Neural progenitor cell (in vitro differentiated cells): ENCODE results near the gene GNPTAB. TPM values are rescaled to one million over a fixed set of nuclear protein-coding genes. Genes with fewer than 3 reads are reported as not detected.

Source experiments
- DNase-seq: peaks from one replicate; pipeline ENCODE4 v3.0.0-alpha.2; 2016; ENCODE audit warnings: low spot score
- H2AFZ ChIP-seq: fragments of 200-600 bp; sonication (generic); replicated peaks from 2 replicates; pipeline ENCODE4 v1.6.1; 2016; ENCODE audit warnings: antibody characterized with exemption
- H3F3A ChIP-seq: fragments of 200-600 bp; sonication (generic); 2 replicates; pipeline ENCODE4 v1.6.1; 2016; ENCODE audit warnings: antibody characterized with exemption, low read depth
- H3K27ac ChIP-seq: fragments of 200-600 bp; sonication (generic); 2 replicates; pipeline ENCODE4 v1.5.1; 2016; ENCODE audit warnings: mild to moderate bottlenecking
- H3K27me3 ChIP-seq: fragments of 200-600 bp; sonication (generic); 2 replicates; pipeline ENCODE4 v1.6.1; 2016; ENCODE audit warnings: mild to moderate bottlenecking, moderate library complexity
- H3K36me3 ChIP-seq: fragments of 200-600 bp; sonication (generic); 2 replicates; pipeline ENCODE4 v1.5.1; 2016
- H3K4me1 ChIP-seq: fragments of 200-600 bp; sonication (generic); 2 replicates; pipeline ENCODE4 v1.6.1; 2016; ENCODE audit warnings: mixed run types
- H3K4me2 ChIP-seq: fragments of 200-600 bp; sonication (generic); 2 replicates; pipeline ENCODE4 v1.6.1; 2016
- H3K4me3 ChIP-seq: fragments of 200-600 bp; sonication (generic); 2 replicates; pipeline ENCODE4 v1.5.1; 2016
- H3K79me2 ChIP-seq: fragments of 200-600 bp; sonication (generic); 2 replicates; pipeline ENCODE4 v1.6.1; 2016; ENCODE audit warnings: low read depth
- H3K9ac ChIP-seq: fragments of 200-600 bp; sonication (generic); 2 replicates; pipeline ENCODE4 v1.6.1; 2016
- H3K9me3 ChIP-seq: fragments of 200-600 bp; sonication (generic); 2 replicates; pipeline ENCODE4 v1.5.1; 2016; ENCODE audit warnings: low read depth
- H4K20me1 ChIP-seq: fragments of 200-600 bp; sonication (generic); 2 replicates; pipeline ENCODE4 v1.6.1; 2016; ENCODE audit warnings: low read depth
- H3K27ac Mint-ChIP-seq: 3 replicates; pipeline ENCODE4 v1.8.0; 2021; ENCODE audit warnings: mixed read lengths
- H3K27me3 Mint-ChIP-seq: 2 replicates; pipeline ENCODE4 v1.8.0; 2022; ENCODE audit warnings: low read depth, mild to moderate bottlenecking, inconsistent platforms, moderate library complexity, mixed read lengths; ENCODE audit not compliant: insufficient read depth
- H3K36me3 Mint-ChIP-seq: 3 replicates; pipeline ENCODE4 v1.8.0; 2021; ENCODE audit warnings: mixed read lengths
- H3K4me1 Mint-ChIP-seq: 3 replicates; pipeline ENCODE4 v1.8.0; 2021; ENCODE audit warnings: mixed read lengths
- H3K4me3 Mint-ChIP-seq: 3 replicates; pipeline ENCODE4 v1.8.0; 2021; ENCODE audit warnings: mild to moderate bottlenecking, moderate library complexity, mixed read lengths
- H3K9me3 Mint-ChIP-seq: 3 replicates; pipeline ENCODE4 v1.8.0; 2020; ENCODE audit warnings: mixed read lengths
- CTCF ChIP-seq: fragments of 200-600 bp; sonication (generic); IDR thresholded peaks from 2 replicates; pipeline ENCODE4 v1.5.1; 2017; ENCODE audit warnings: antibody characterized with exemption, mild to moderate bottlenecking
- EZH2 ChIP-seq: fragments of 200-600 bp; sonication (generic); IDR thresholded peaks from 2 replicates; pipeline ENCODE4 v1.6.1; 2017; ENCODE audit warnings: antibody characterized with exemption, mild to moderate bottlenecking, moderate library complexity
- EZH2phosphoT487 ChIP-seq: fragments of 200-600 bp; sonication (generic); IDR thresholded peaks from 2 replicates; pipeline ENCODE4 v1.6.1; 2017; ENCODE audit warnings: antibody characterized with exemption
- total RNA-seq: library from RNA; depleted of rRNA; stranded (reverse); fragments of >200 nt; gene quantifications from 2 replicates; pipeline ENCODE4 v1.2.3, GENCODE V29; 2015; ENCODE audit warnings: low replicate concordance

The GNPTAB gene
- total RNA-seq, 1 donor from 2014 or later = 24.0 TPM

- Histone ChIP-seq H3K4me2 (no peak overlapping the region), H3K79me2 (no peaks in the 10 kb centered on the region), H3K9ac (no peak overlapping the region), H2AFZ (no peak overlapping the region), H3K27ac (no peak overlapping the region), H3K9me3 (no peaks in the 10 kb centered on the region), H3K4me1 (no peaks in the 10 kb centered on the region), H3F3A (no peaks in the 10 kb centered on the region), H4K20me1 (no peaks in the 10 kb centered on the region), H3K27me3 (no peaks in the 10 kb centered on the region), H3K36me3 (no peaks in the 10 kb centered on the region), H3K4me3 (no peak overlapping the region)
- Mint-ChIP-seq H3K4me1 (no peaks in the 10 kb centered on the region), H3K27me3 (no peaks in the 10 kb centered on the region), H3K36me3 (peaks cover 2% of the 10 kb centered on the region), H3K9me3 (no peaks in the 10 kb centered on the region), H3K27ac (no peak overlapping the region), H3K4me3 (no peak overlapping the region)
- TF ChIP-seq EZH2 (no peak), CTCF (no peak), EZH2phosphoT487 (no peak)
- DNase-seq = peak; percentile 4
Observed at GRCh38 chr12:101743724-101744472, 86.9 kb downstream of the GNPTAB start.

GRCh38 chr12:101743242-101743641 is 87.5 kb downstream of the GNPTAB start:
- Histone ChIP-seq H4K20me1 (no peaks in the 10 kb centered on the region), H3K27me3 (no peaks in the 10 kb centered on the region), H2AFZ (no peak overlapping the region), H3F3A (no peaks in the 10 kb centered on the region), H3K9me3 (no peaks in the 10 kb centered on the region), H3K4me1 (no peaks in the 10 kb centered on the region), H3K79me2 (no peaks in the 10 kb centered on the region), H3K36me3 (no peaks in the 10 kb centered on the region), H3K4me3 (no peak overlapping the region), H3K4me2 (no peak overlapping the region), H3K27ac (no peak overlapping the region), H3K9ac (no peak overlapping the region)
- TF ChIP-seq EZH2 (no peak), CTCF (no peak), EZH2phosphoT487 (no peak)
- Mint-ChIP-seq H3K9me3 (no peaks in the 10 kb centered on the region), H3K27me3 (no peaks in the 10 kb centered on the region), H3K36me3 (peaks cover 4% of the 10 kb centered on the region), H3K27ac (no peak overlapping the region), H3K4me1 (no peaks in the 10 kb centered on the region), H3K4me3 (no peak overlapping the region)
- no peak for DNase-seq

DNA sequence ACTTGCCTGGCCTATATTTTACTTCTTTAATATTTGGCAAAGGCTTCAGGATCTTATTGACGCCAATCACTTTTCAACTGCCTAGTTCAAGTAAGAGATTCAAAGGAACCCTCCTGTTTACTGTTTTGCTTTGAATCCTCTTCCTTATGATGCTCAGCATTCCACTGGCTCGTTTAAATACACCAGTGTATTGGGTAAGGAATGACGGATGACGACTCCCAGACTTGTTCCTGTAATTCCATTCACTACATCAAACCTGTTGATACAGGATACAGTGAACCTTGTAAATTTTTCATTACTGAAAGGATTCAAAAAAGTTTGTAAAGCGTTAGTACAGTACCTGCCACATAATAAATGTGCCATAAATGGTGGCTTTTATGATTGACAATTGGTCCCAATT is 89.8 kb downstream of the GNPTAB start:
- Histone ChIP-seq H2AFZ (no peak overlapping the region), H3K79me2 (no peaks in the 10 kb centered on the region), H3K4me1 (no peaks in the 10 kb centered on the region), H3K27me3 (no peaks in the 10 kb centered on the region), H3K4me2 (no peak overlapping the region), H3K9me3 (no peaks in the 10 kb centered on the region), H3K9ac (no peak overlapping the region), H3F3A (no peaks in the 10 kb centered on the region), H3K27ac (no peak overlapping the region), H3K36me3 (no peaks in the 10 kb centered on the region), H3K4me3 (no peak overlapping the region), H4K20me1 (no peaks in the 10 kb centered on the region)
- Mint-ChIP-seq H3K27me3 (no peaks in the 10 kb centered on the region), H3K27ac (no peak overlapping the region), H3K36me3 (peaks cover 7% of the 10 kb centered on the region), H3K4me1 (no peaks in the 10 kb centered on the region), H3K9me3 (no peaks in the 10 kb centered on the region), H3K4me3 (no peak overlapping the region)
- no peak for TF ChIP-seq EZH2
- no peak for TF ChIP-seq EZH2phosphoT487
- no peak for DNase-seq

GRCh38 chr12:101740566-101740965 is 90.2 kb downstream of the GNPTAB start:
- Histone ChIP-seq H3K27ac (no peak overlapping the region), H3K36me3 (no peaks in the 10 kb centered on the region), H3K27me3 (no peaks in the 10 kb centered on the region), H2AFZ (no peak overlapping the region), H3K79me2 (no peaks in the 10 kb centered on the region), H4K20me1 (no peaks in the 10 kb centered on the region), H3K4me1 (no peaks in the 10 kb centered on the region), H3F3A (no peaks in the 10 kb centered on the region), H3K9me3 (no peaks in the 10 kb centered on the region), H3K9ac (no peak overlapping the region), H3K4me2 (no peak overlapping the region), H3K4me3 (no peak overlapping the region)
- no peak for DNase-seq
- Mint-ChIP-seq H3K27me3 (no peaks in the 10 kb centered on the region), H3K9me3 (no peaks in the 10 kb centered on the region), H3K27ac (no peak overlapping the region), H3K36me3 (peaks cover 7% of the 10 kb centered on the region), H3K4me3 (no peak overlapping the region), H3K4me1 (no peaks in the 10 kb centered on the region)
- no peak for TF ChIP-seq EZH2phosphoT487
- no peak for TF ChIP-seq EZH2
- TF ChIP-seq CTCF = no peak
